ENCODE data around the gene DNAH17. TPM values are rescaled to one million over a fixed set of nuclear protein-coding genes. Genes with fewer than 3 reads are reported as not detected.

Gene DNAH17
- total RNA-seq, 1 experiment from 2014 or later: 0.13 TPM

DNA sequence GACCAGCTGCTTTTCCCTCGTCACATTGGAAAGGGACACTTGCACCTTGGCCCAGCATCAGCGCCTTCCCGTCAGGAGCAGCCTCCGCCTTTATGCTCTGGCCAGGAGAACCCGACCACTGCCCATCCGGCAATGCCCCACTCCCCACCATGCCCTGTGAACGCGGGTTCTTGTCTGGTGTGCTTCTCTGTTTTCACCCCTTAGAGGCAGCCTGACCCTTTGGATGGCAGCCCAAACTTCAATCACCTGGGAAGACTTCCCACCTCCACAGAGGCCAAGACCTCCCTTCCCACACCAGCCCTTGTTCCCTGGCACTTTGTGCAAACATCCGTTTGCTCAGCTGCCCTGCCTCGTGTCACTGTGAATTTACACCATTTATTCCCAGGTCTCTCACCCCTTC is 87.0 kb downstream of the DNAH17 start:
- Histone ChIP-seq H2BK20ac (ENCODE audit: low read depth, low read length, poor library complexity, severe bottlenecking) (no peak overlapping the region), H4K91ac (ENCODE audit: insufficient read length, low read depth, low read length) (no peak overlapping the region), H3K18ac (ENCODE audit: insufficient read length, low read depth, low read length) (no peak overlapping the region), H3K79me2 (ENCODE audit: insufficient read depth, low read length) (no peaks in the 10 kb centered on the region), H3T11ph (ENCODE audit: low read length) (no peak overlapping the region), H3K4me2 (ENCODE audit: insufficient read depth, insufficient read length, low read length) (no peak overlapping the region), H2BK5ac (ENCODE audit: insufficient read length, low read length) (no peak overlapping the region), H3K9me3 (ENCODE audit: control insufficient read depth, low read depth, low read length) (no peaks in the 10 kb centered on the region), H4K8ac (replicated peaks; ENCODE audit: insufficient read length, low read depth, low read length) (no peak overlapping the region), H2AK5ac (ENCODE audit: insufficient read length, low read length) (no peak overlapping the region), H3K14ac (ENCODE audit: insufficient read depth, low read length) (no peak overlapping the region), H3K23me2 (ENCODE audit: insufficient read length, low read depth, low read length, poor library complexity, severe bottlenecking) (peaks cover 5% of the 10 kb centered on the region), H3K56ac (ENCODE audit: insufficient read length, low read depth, low read length) (no peak overlapping the region), H3K23ac (ENCODE audit: insufficient read length, low read depth, low read length) (no peak overlapping the region), H4K5ac (ENCODE audit: insufficient read length, low read depth, low read length) (no peak overlapping the region), H2BK15ac (ENCODE audit: low read depth, low read length) (no peak overlapping the region), H3K27me3 (ENCODE audit: insufficient read depth, low read length) (no peaks in the 10 kb centered on the region), H3K27ac (ENCODE audit: insufficient read length, low read depth, low read length) (no peak overlapping the region), H4K20me1 (ENCODE audit: control insufficient read depth, insufficient read depth, insufficient read length) (no peaks in the 10 kb centered on the region), H3K4ac (ENCODE audit: low read depth, low read length) (no peak overlapping the region), H2AFZ (ENCODE audit: low read length) (no peak overlapping the region), H3K79me1 (ENCODE audit: insufficient read depth, low read depth, low read length, poor library complexity, severe bottlenecking) (no peaks in the 10 kb centered on the region), H2BK120ac (ENCODE audit: low read depth, low read length, poor library complexity, severe bottlenecking) (no peak overlapping the region), H3K9ac (ENCODE audit: extremely low read depth, insufficient read length, low read length) (no peak overlapping the region), H2BK12ac (ENCODE audit: insufficient read length, low read depth, low read length) (no peak overlapping the region), H3K4me1 (ENCODE audit: insufficient read depth, low read length) (no peaks in the 10 kb centered on the region)
- no peak for DNase-seq
- no peak overlapping the region; a peak in 1 of 5 replicates for H3K4me3 Mint-ChIP-seq
- TF ChIP-seq, protein P1, sequence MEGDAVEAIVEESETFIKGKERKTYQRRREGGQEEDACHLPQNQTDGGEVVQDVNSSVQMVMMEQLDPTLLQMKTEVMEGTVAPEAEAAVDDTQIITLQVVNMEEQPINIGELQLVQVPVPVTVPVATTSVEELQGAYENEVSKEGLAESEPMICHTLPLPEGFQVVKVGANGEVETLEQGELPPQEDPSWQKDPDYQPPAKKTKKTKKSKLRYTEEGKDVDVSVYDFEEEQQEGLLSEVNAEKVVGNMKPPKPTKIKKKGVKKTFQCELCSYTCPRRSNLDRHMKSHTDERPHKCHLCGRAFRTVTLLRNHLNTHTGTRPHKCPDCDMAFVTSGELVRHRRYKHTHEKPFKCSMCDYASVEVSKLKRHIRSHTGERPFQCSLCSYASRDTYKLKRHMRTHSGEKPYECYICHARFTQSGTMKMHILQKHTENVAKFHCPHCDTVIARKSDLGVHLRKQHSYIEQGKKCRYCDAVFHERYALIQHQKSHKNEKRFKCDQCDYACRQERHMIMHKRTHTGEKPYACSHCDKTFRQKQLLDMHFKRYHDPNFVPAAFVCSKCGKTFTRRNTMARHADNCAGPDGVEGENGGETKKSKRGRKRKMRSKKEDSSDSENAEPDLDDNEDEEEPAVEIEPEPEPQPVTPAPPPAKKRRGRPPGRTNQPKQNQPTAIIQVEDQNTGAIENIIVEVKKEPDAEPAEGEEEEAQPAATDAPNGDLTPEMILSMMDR (conservative IDR thresholded peaks at IDR 0.05): no peak
- H3K9me3 Mint-ChIP-seq: no peaks in the 10 kb centered on the region
- H3K4me1 Mint-ChIP-seq: peaks cover 0 to 5% of the 10 kb centered on the region in 2 experiments; a peak in 1 of 4 replicates
- peaks cover 20% of the 10 kb centered on the region for H3K27me3 Mint-ChIP-seq (ENCODE audit: low read depth)
- WGBS (ENCODE audit: extremely low coverage, insufficient read length, low lambda C conversion rate): no CpG with 5 or more reads among the region's 10 CpGs
- H3K27ac Mint-ChIP-seq: no peak overlapping the region
- peaks cover 0 to 4% (median 0%) of the 10 kb centered on the region in 3 experiments; a peak in 4 of 7 replicates for H3K36me3 Mint-ChIP-seq (ENCODE audit: insufficient read depth in 1 of 3, low read depth in 3 of 3)

All from H9 (cell line).